C4-2B (cell line): ENCODE measurements around the gene MVK.

ENCODE experiments used
- ZFX ChIP-seq: fragments of 450-650 bp; IDR thresholded peaks from 2 replicates; pipeline ENCODE4 v1.6.1; 2017
- TF ChIP-seq, protein P1 (sequence below): fragments of 450-650 bp; conservative IDR thresholded peaks from 2 replicates; pipeline ENCODE4 v1.5.1; 2017; ENCODE audit warnings: mild to moderate bottlenecking

DNA sequence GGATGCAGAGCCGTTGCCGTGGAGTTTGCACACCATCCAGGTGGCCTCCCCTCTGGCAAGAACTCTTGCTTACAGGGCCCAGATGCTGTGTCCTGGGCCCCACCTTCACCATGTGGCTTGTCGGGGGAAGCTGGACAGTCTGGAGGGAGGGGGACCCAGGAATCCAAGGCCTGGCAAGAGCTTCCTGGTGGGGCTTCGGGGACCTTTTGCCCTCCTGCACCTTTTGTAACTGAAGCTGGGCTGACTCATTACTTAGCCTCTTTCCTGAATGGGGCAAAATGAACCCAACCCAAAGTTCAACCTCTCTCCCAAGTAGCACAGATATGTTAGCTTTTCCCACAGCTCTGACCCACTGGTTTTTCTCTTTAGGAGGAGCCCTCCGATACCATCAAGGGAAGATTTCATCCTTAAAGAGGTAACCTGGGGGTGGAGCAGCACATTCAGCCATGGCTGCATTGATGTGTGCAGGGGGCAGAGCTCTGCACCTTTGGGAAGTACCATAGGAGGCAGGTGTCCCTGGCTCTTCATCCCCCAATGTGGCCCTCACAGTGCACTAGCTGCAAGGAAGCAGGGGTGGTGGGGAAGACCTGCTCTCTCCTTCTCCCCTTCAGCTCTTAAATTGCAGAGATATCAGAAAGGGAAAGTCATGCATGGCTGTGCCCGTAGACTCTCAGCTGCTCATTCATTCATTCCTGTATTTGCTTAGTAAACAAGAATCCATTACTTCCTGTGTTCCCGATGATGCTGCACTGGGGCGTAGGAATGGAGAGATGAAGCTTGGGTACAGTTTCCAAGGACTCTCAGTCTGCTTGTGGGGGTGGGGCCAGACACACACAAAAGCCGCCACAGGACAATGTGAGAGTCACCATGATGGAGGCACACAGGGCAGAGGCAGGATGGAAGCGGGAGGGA, 13.0 kb downstream of the MVK start:
- TF ChIP-seq, protein P1, sequence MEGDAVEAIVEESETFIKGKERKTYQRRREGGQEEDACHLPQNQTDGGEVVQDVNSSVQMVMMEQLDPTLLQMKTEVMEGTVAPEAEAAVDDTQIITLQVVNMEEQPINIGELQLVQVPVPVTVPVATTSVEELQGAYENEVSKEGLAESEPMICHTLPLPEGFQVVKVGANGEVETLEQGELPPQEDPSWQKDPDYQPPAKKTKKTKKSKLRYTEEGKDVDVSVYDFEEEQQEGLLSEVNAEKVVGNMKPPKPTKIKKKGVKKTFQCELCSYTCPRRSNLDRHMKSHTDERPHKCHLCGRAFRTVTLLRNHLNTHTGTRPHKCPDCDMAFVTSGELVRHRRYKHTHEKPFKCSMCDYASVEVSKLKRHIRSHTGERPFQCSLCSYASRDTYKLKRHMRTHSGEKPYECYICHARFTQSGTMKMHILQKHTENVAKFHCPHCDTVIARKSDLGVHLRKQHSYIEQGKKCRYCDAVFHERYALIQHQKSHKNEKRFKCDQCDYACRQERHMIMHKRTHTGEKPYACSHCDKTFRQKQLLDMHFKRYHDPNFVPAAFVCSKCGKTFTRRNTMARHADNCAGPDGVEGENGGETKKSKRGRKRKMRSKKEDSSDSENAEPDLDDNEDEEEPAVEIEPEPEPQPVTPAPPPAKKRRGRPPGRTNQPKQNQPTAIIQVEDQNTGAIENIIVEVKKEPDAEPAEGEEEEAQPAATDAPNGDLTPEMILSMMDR, result no peak
- TF ChIP-seq ZFX, result no peak
